NCI-H226 (cell line): ENCODE results near the gene MUC20.
"Not testable (repeated sequence)": the region's sequence is repeated elsewhere in the genome, so short reads cannot be mapped to it uniquely, and the experiment has no call there.

Source experiments
- DNase-seq: peaks from one replicate; pipeline ENCODE4 v3.0.0-alpha.2; 2015

Gene MUC20

DNA sequence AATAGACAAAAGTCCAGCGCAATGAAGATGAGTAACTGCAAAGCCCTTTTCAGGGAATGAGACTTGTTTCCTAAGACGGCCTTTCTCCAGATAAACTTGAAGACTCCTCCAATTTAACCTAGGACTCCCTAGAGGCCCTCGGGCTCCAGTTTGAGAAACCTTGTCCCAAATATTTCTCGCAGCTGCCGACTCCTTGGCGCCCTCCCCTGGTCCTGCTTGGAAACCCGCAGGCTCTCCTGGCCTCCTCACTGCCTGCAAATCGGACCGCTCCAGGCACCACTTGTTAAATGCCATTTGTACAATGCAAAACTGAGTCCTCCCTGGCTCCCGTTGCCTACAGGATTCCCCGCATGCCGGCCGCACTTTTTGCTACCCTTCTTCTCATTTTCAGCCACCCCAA is 54.1 kb downstream of the MUC20 start:
- DNase-seq, result no peak

DNA sequence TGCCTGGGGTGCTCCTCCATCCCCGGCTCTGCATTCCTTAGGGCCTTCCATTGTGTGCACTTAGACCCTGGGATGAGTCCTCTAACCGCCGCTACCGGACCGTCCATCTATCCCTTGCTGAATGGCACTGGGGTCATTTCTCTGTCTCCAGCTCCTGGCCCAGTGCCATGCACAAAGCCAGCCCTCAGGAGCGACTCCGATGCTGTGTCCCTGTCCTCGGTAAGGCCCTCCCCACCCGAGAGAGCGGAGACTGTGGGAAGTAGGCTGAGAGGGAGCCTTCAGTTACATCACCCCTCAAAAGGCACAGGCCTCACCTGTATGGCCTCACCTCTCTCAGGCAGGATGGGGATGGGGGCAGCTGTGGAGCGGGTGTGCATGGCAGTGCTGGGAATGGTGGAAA is 57.2 kb downstream of the MUC20 start:
- DNase-seq, result no peak

DNA sequence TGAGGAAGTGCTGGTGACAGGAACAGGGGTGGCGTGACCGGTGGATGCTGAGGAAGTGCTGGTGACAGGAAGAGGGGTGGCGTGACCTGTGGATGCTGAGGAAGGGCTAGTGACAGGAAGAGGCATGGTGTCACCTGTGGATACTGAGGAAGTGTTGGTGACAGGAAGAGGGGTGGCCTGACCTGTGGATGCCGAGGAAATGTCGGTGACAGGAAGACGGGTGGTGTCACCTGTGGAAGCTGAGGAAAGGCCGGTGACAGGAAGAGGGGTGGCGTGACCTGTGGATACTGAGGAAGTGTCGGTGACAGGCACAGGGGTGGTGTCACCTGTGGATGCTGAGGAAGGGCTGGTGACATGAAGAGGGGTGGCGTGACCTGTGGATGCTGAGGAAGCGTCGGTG is 60.5 kb downstream of the MUC20 start:
- DNase-seq, result not testable (repeated sequence)
